T-helper 1 cell (primary cell): Measurements from ENCODE around the gene FAM162A.
A peak's percentile ranks its signal among the peaks of the same experiment; 100 is the strongest.

ENCODE experiments used
- DNase-seq, 5 donors: peaks; one replicate each; pipeline ENCODE4 v3.0.0-alpha.2; 2012 to 2020

FAM162A gene

GRCh38 chr3:122389197-122389596, 5.2 kb downstream of the FAM162A start:
- no peak for DNase-seq

- no peak for DNase-seq
Observed at GRCh38 chr3:122389892-122390291, 5.9 kb downstream of the FAM162A start.

- no peak for DNase-seq
Observed at GRCh38 chr3:122390665-122391064, 6.7 kb downstream of the FAM162A start.

GRCh38 chr3:122391681-122392446, 7.9 kb downstream of the FAM162A start:
- DNase-seq, result no peak

- peak in 1 of 5 donors; percentile 56 for DNase-seq
Observed at GRCh38 chr3:122392868-122393844, 9.2 kb downstream of the FAM162A start.

GRCh38 chr3:122394173-122394572, 10.2 kb downstream of the FAM162A start:
- DNase-seq, result no peak

GRCh38 chr3:122395582-122395981, 11.6 kb downstream of the FAM162A start:
- DNase-seq, result no peak

GRCh38 chr3:122396511-122396910, 12.5 kb downstream of the FAM162A start:
- DNase-seq, result no peak

GRCh38 chr3:122397201-122397600, 13.2 kb downstream of the FAM162A start:
- no peak for DNase-seq

GRCh38 chr3:122398920-122399319, 14.9 kb downstream of the FAM162A start:
- DNase-seq, result no peak

GRCh38 chr3:122403489-122403888, 19.5 kb downstream of the FAM162A start:
- no peak for DNase-seq

GRCh38 chr3:122405015-122405414, 21.0 kb downstream of the FAM162A start:
- DNase-seq, result no peak

GRCh38 chr3:122406198-122406597, 22.2 kb downstream of the FAM162A start:
- DNase-seq, result no peak

GRCh38 chr3:122407946-122408345, 24.0 kb downstream of the FAM162A start:
- DNase-seq, result no peak

GRCh38 chr3:122409446-122409845, 25.5 kb downstream of the FAM162A start:
- no peak for DNase-seq

- DNase-seq, result no peak
Observed at GRCh38 chr3:122410111-122410510, 26.1 kb downstream of the FAM162A start.

GRCh38 chr3:122410639-122411038, 26.7 kb downstream of the FAM162A start:
- DNase-seq, result no peak

GRCh38 chr3:122414391-122414790, 30.4 kb downstream of the FAM162A start:
- no peak for DNase-seq

GRCh38 chr3:122415104-122415744, 31.2 kb downstream of the FAM162A start:
- DNase-seq, result peak in 4 of 5 donors; percentile 9 to 64 (median 38)

- DNase-seq, result peak; percentile 95 to 99 (median 97)
Observed at GRCh38 chr3:122415762-122416654, 32.0 kb downstream of the FAM162A start, which contains the start of gene WDR5B. WDR5B (minus strand) TSS chr3:122416062; CDS start chr3:122415528, 534 bp downstream.

GRCh38 chr3:122416966-122417365, 33.0 kb downstream of the FAM162A start:
- no peak for DNase-seq

- no peak for DNase-seq
Observed at GRCh38 chr3:122421101-122421500, 37.1 kb downstream of the FAM162A start.
